BLaER1 treated with 17β-estradiol and CSF1 and Interleukin-3, amounts not matched to agents 10 nM and 100 nM (cell line): ENCODE results near the gene DLGAP1.
A peak's percentile ranks its signal among the peaks of the same experiment; 100 is the strongest.

Experiments used
- H3K27ac ChIP-seq, 11 experiments: shearing (Covaris generic); formaldehyde crosslinking; 2 replicates each; pipeline ENCODE4 v1.8.1; 2022
- H3K27me3 ChIP-seq, 11 experiments: shearing (Covaris generic); formaldehyde crosslinking; 2 replicates each; pipeline ENCODE4 v1.8.1; 2022
- H3K36me3 ChIP-seq, 11 experiments: shearing (Covaris generic); formaldehyde crosslinking; 2 replicates each; pipeline ENCODE4 v1.8.1; 2022
- H3K4me1 ChIP-seq, 10 experiments: shearing (Covaris generic); formaldehyde crosslinking; 2 replicates each; pipeline ENCODE4 v1.8.1; 2022
- H3K4me2 ChIP-seq, 11 experiments: shearing (Covaris generic); formaldehyde crosslinking; 2 replicates each; pipeline ENCODE4 v1.8.1; 2022
- H3K4me3 ChIP-seq, 10 experiments: shearing (Covaris generic); formaldehyde crosslinking; 2 replicates each; pipeline ENCODE4 v1.8.1; 2022
- H3K9ac ChIP-seq, 11 experiments: shearing (Covaris generic); formaldehyde crosslinking; 2 replicates each; pipeline ENCODE4 v1.8.1; 2022
- H3K9me3 ChIP-seq, 11 experiments: shearing (Covaris generic); formaldehyde crosslinking; replicated peaks in 1 of 11; 2 replicates each; pipeline ENCODE4 v1.8.1; 2022
- H4K20me1 ChIP-seq, 11 experiments: shearing (Covaris generic); formaldehyde crosslinking; 2 replicates each; pipeline ENCODE4 v1.8.1; 2022
- Cebpa-rat ChIP-seq, 11 experiments: shearing (Covaris generic); IDR thresholded peaks; 2 replicates each; pipeline ENCODE4 v1.8.1; 2022

Gene DLGAP1

GRCh38 chr18:3625742-3626091 is 829.4 kb downstream of the DLGAP1 start:
- peaks cover 14 to 37% (median 20%) of the 10 kb centered on the region in 10 experiments for H3K4me1 ChIP-seq
- H3K4me2 ChIP-seq: no peak overlapping the region; a peak in 1 of 22 replicates
- H4K20me1 ChIP-seq: no peaks in the 10 kb centered on the region
- H3K36me3 ChIP-seq: no peaks in the 10 kb centered on the region
- H3K27me3 ChIP-seq: no peaks in the 10 kb centered on the region
- H3K9me3 ChIP-seq: no peaks in the 10 kb centered on the region
- no peak overlapping the region for H3K27ac ChIP-seq
- TF ChIP-seq Cebpa-rat (IDR thresholded peaks at IDR 0.05): no peak
- no peak overlapping the region for H3K4me3 ChIP-seq
- H3K9ac ChIP-seq: no peak overlapping the region

- TF ChIP-seq Cebpa-rat (IDR thresholded peaks at IDR 0.05): no peak
- Histone ChIP-seq H3K4me2 (peak overlapping the region; percentile 26 to 79 (median 58); a peak in 21 of 22 replicates), H3K36me3 (no peaks in the 10 kb centered on the region), H3K27ac (peak overlapping the region in 2 of 11 experiments; percentile 55 to 58; a peak in 3 of 22 replicates), H3K4me3 (no peak overlapping the region), H3K27me3 (no peaks in the 10 kb centered on the region), H3K4me1 (peaks cover 14 to 37% (median 20%) of the 10 kb centered on the region in 10 experiments), H3K9ac (no peak overlapping the region), H3K9me3 (no peaks in the 10 kb centered on the region), H4K20me1 (no peaks in the 10 kb centered on the region)
Measured at GRCh38 chr18:3624935-3625741, 830.0 kb downstream of the DLGAP1 start.

- H3K9ac ChIP-seq: no peak overlapping the region; a peak in 2 of 22 replicates
- no peaks in the 10 kb centered on the region for H3K9me3 ChIP-seq
- H3K4me2 ChIP-seq: peak overlapping the region; percentile 26 to 79 (median 58)
- no peak for TF ChIP-seq Cebpa-rat (IDR thresholded peaks at IDR 0.05)
- H3K27ac ChIP-seq: peak overlapping the region in 7 of 11 experiments; percentile 21 to 58 (median 41); a peak in 12 of 22 replicates
- H3K4me3 ChIP-seq: no peak overlapping the region
- H4K20me1 ChIP-seq: no peaks in the 10 kb centered on the region
- no peaks in the 10 kb centered on the region for H3K36me3 ChIP-seq
- H3K4me1 ChIP-seq: peaks cover 14 to 37% (median 20%) of the 10 kb centered on the region in 10 experiments
- no peaks in the 10 kb centered on the region for H3K27me3 ChIP-seq
Measured at GRCh38 chr18:3624546-3624934, 830.6 kb downstream of the DLGAP1 start.

GRCh38 chr18:3623769-3624545 is 831.1 kb downstream of the DLGAP1 start:
- H3K27ac ChIP-seq: peak overlapping the region in 7 of 11 experiments; percentile 21 to 58 (median 41); a peak in 13 of 22 replicates
- no peaks in the 10 kb centered on the region for H3K27me3 ChIP-seq
- TF ChIP-seq Cebpa-rat (IDR thresholded peaks at IDR 0.05): no peak
- no peaks in the 10 kb centered on the region for H3K9me3 ChIP-seq
- no peaks in the 10 kb centered on the region for H3K36me3 ChIP-seq
- peak overlapping the region; percentile 26 to 79 (median 58) for H3K4me2 ChIP-seq
- H3K4me1 ChIP-seq: peaks cover 14 to 37% (median 20%) of the 10 kb centered on the region in 10 experiments
- no peaks in the 10 kb centered on the region for H4K20me1 ChIP-seq
- no peak overlapping the region; a peak in 2 of 22 replicates for H3K9ac ChIP-seq
- no peak overlapping the region for H3K4me3 ChIP-seq

GRCh38 chr18:3620146-3621119 is 834.7 kb downstream of the DLGAP1 start:
- Histone ChIP-seq H3K9me3 (no peaks in the 10 kb centered on the region), H3K4me1 (peaks cover 14 to 22% (median 18%) of the 10 kb centered on the region in 10 experiments), H3K27me3 (no peaks in the 10 kb centered on the region), H3K4me2 (no peak overlapping the region), H4K20me1 (no peaks in the 10 kb centered on the region), H3K9ac (no peak overlapping the region), H3K36me3 (no peaks in the 10 kb centered on the region), H3K4me3 (no peak overlapping the region), H3K27ac (no peak overlapping the region)
- no peak for TF ChIP-seq Cebpa-rat (IDR thresholded peaks at IDR 0.05)

- no peak overlapping the region for H3K4me3 ChIP-seq
- H3K4me1 ChIP-seq: peaks cover 10 to 20% (median 13%) of the 10 kb centered on the region in 10 experiments
- H4K20me1 ChIP-seq: no peaks in the 10 kb centered on the region
- H3K36me3 ChIP-seq: no peaks in the 10 kb centered on the region
- no peaks in the 10 kb centered on the region for H3K27me3 ChIP-seq
- H3K9me3 ChIP-seq: no peaks in the 10 kb centered on the region
- no peak overlapping the region for H3K9ac ChIP-seq
- no peak overlapping the region for H3K27ac ChIP-seq
- no peak for TF ChIP-seq Cebpa-rat (IDR thresholded peaks at IDR 0.05)
- H3K4me2 ChIP-seq: no peak overlapping the region
Measured at GRCh38 chr18:3619746-3620145, 835.4 kb downstream of the DLGAP1 start.

GRCh38 chr18:3619222-3619621 is 835.9 kb downstream of the DLGAP1 start:
- Histone ChIP-seq H3K9ac (no peak overlapping the region), H3K9me3 (no peaks in the 10 kb centered on the region), H3K36me3 (no peaks in the 10 kb centered on the region), H3K27ac (no peak overlapping the region), H3K4me3 (no peak overlapping the region), H3K4me1 (peaks cover 4 to 15% (median 8%) of the 10 kb centered on the region in 10 experiments; a peak in 19 of 20 replicates), H4K20me1 (no peaks in the 10 kb centered on the region), H3K27me3 (no peaks in the 10 kb centered on the region), H3K4me2 (no peak overlapping the region)
- no peak for TF ChIP-seq Cebpa-rat (IDR thresholded peaks at IDR 0.05)

- peaks cover 0 to 6% (median 1%) of the 10 kb centered on the region in 10 experiments; a peak in 6 of 20 replicates for H3K4me1 ChIP-seq
- H3K36me3 ChIP-seq: no peaks in the 10 kb centered on the region
- H3K27me3 ChIP-seq: no peaks in the 10 kb centered on the region
- H4K20me1 ChIP-seq: no peaks in the 10 kb centered on the region
- no peak for TF ChIP-seq Cebpa-rat (IDR thresholded peaks at IDR 0.05)
- H3K9me3 ChIP-seq: no peaks in the 10 kb centered on the region
- no peak overlapping the region for H3K9ac ChIP-seq
- H3K27ac ChIP-seq: no peak overlapping the region
- H3K4me2 ChIP-seq: no peak overlapping the region
- no peak overlapping the region for H3K4me3 ChIP-seq
Measured at GRCh38 chr18:3616744-3617143, 838.4 kb downstream of the DLGAP1 start.
